ENCODE measurements around the gene BHLHE23. TPM values are rescaled to one million over a fixed set of nuclear protein-coding genes. Genes with fewer than 3 reads are reported as not detected.

Gene BHLHE23
- total RNA-seq, 1 experiment from 2014 or later = not detected

DNA sequence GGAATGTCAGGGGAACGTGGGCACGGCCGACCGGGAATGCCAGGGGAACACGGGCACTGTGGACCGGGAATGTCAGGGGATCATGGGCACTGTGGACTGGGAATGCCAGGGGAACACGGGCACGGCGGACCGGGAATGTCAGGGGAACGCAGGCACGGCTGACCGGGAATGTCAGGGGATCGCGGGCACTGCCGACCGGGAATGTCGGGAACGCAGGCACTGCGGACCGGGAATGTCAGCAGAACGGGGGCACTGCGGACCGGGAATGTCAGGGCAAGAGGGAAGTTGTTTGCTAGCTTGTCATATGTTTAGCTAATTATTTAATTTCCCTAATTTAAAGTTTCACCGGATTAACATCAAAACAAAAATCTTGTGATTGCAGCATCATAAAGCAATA lies 37.4 kb upstream of the BHLHE23 start:
- ATAC-seq = no peak
- ChIA-PET CTCF (no interaction called here), RAD21 (ENCODE audit: low non-redundant PET in 1 of 2, low total read pairs in 2 of 2, uncharacterized antibody in 2 of 2, unreplicated experiment in 2 of 2) (interaction anchor here in 1 of 2 experiments (0.5 kb wide), 1 partner anchor 72 kb away, joined by 5 read pairs; no protein-coding TSS in a partner anchor), POLR2A (no interaction called here)
- Histone ChIP-seq H2AFZ (ENCODE audit: low read depth, low read length, poor library complexity, severe bottlenecking) (no peak overlapping the region), H3K4me3 (replicated peaks in 1 of 2; ENCODE audit: low read depth in 1 of 2, low read length in 2 of 2) (no peak overlapping the region), H4K20me1 (ENCODE audit: insufficient read depth) (no peaks in the 10 kb centered on the region), H3K4me1 (ENCODE audit: control insufficient read depth in 1 of 2, insufficient read depth in 2 of 2, low read length in 2 of 2) (no peaks in the 10 kb centered on the region), H3K36me3 (ENCODE audit: control insufficient read depth in 1 of 2, insufficient read depth in 2 of 2, low read length in 2 of 2) (no peaks in the 10 kb centered on the region), H3K79me2 (ENCODE audit: insufficient read depth, low read length) (no peaks in the 10 kb centered on the region), H3K9me2 (ENCODE audit: insufficient read depth) (no peaks in the 10 kb centered on the region), H3K9ac (ENCODE audit: low read length) (no peak overlapping the region), H3K4me2 (ENCODE audit: low read length) (no peak overlapping the region), H3K27me3 (ENCODE audit: insufficient read depth, low read length) (peaks cover 31% of the 10 kb centered on the region), H3K9me3 (ENCODE audit: control insufficient read depth in 1 of 2, insufficient read depth in 1 of 2, low read depth in 1 of 2, low read length in 2 of 2) (no peaks in the 10 kb centered on the region; a peak in 1 of 4 replicates), H3K27ac (ENCODE audit: low read depth, low read length) (no peak overlapping the region)
- TF ChIP-seq JUND (IDR thresholded peaks at IDR 0.05) (no peak), SIN3A (IDR thresholded peaks at IDR 0.05; ENCODE audit: low read depth) (no peak), SP1 (IDR thresholded peaks at IDR 0.05; ENCODE audit: low read depth) (no peak), CEBPB (IDR thresholded peaks at IDR 0.05; ENCODE audit: low read depth) (no peak), FOSL1 (IDR thresholded peaks at IDR 0.05; ENCODE audit: low read depth) (no peak), EZH2phosphoT487 (IDR thresholded peaks at IDR 0.05; ENCODE audit: borderline replicate concordance) (no peak), TCF7L2 (IDR thresholded peaks at IDR 0.05; ENCODE audit: borderline replicate concordance, extremely low read depth, insufficient read depth, insufficient read length) (no peak), ZNF274 (IDR thresholded peaks at IDR 0.05; ENCODE audit: low read depth, low read length) (no peak), YY1 (IDR thresholded peaks at IDR 0.05; ENCODE audit: extremely low read depth, insufficient replicate concordance, low read depth, low read length) (no peak), POLR2AphosphoS5 (IDR thresholded peaks at IDR 0.05; ENCODE audit: low read depth, low read length) (no peak), EZH2 (IDR thresholded peaks at IDR 0.05) (no peak), POLR2A (IDR thresholded peaks at IDR 0.05; ENCODE audit: borderline replicate concordance, extremely low read depth, insufficient read depth, insufficient read length) (no peak), EGR1 (IDR thresholded peaks at IDR 0.05; ENCODE audit: low read depth) (no peak)
- TF ChIP-seq, protein P1, sequence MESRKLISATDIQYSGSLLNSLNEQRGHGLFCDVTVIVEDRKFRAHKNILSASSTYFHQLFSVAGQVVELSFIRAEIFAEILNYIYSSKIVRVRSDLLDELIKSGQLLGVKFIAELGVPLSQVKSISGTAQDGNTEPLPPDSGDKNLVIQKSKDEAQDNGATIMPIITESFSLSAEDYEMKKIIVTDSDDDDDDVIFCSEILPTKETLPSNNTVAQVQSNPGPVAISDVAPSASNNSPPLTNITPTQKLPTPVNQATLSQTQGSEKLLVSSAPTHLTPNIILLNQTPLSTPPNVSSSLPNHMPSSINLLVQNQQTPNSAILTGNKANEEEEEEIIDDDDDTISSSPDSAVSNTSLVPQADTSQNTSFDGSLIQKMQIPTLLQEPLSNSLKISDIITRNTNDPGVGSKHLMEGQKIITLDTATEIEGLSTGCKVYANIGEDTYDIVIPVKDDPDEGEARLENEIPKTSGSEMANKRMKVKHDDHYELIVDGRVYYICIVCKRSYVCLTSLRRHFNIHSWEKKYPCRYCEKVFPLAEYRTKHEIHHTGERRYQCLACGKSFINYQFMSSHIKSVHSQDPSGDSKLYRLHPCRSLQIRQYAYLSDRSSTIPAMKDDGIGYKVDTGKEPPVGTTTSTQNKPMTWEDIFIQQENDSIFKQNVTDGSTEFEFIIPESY (IDR thresholded peaks at IDR 0.05; ENCODE audit: extremely low read depth, insufficient replicate concordance, low read length) = no peak
- TF ChIP-seq, protein P2, sequence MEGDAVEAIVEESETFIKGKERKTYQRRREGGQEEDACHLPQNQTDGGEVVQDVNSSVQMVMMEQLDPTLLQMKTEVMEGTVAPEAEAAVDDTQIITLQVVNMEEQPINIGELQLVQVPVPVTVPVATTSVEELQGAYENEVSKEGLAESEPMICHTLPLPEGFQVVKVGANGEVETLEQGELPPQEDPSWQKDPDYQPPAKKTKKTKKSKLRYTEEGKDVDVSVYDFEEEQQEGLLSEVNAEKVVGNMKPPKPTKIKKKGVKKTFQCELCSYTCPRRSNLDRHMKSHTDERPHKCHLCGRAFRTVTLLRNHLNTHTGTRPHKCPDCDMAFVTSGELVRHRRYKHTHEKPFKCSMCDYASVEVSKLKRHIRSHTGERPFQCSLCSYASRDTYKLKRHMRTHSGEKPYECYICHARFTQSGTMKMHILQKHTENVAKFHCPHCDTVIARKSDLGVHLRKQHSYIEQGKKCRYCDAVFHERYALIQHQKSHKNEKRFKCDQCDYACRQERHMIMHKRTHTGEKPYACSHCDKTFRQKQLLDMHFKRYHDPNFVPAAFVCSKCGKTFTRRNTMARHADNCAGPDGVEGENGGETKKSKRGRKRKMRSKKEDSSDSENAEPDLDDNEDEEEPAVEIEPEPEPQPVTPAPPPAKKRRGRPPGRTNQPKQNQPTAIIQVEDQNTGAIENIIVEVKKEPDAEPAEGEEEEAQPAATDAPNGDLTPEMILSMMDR (IDR thresholded peaks at IDR 0.05 in 2 of 3, conservative IDR thresholded peaks at IDR 0.05 in 1 of 3; ENCODE audit: borderline replicate concordance in 1 of 3, insufficient read depth in 1 of 3, low read depth in 2 of 3, low read length in 2 of 3) = no peak
- TF ChIP-seq, protein P3, sequence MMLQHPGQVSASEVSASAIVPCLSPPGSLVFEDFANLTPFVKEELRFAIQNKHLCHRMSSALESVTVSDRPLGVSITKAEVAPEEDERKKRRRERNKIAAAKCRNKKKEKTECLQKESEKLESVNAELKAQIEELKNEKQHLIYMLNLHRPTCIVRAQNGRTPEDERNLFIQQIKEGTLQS (IDR thresholded peaks at IDR 0.05) = no peak
- TF ChIP-seq, protein P4, sequence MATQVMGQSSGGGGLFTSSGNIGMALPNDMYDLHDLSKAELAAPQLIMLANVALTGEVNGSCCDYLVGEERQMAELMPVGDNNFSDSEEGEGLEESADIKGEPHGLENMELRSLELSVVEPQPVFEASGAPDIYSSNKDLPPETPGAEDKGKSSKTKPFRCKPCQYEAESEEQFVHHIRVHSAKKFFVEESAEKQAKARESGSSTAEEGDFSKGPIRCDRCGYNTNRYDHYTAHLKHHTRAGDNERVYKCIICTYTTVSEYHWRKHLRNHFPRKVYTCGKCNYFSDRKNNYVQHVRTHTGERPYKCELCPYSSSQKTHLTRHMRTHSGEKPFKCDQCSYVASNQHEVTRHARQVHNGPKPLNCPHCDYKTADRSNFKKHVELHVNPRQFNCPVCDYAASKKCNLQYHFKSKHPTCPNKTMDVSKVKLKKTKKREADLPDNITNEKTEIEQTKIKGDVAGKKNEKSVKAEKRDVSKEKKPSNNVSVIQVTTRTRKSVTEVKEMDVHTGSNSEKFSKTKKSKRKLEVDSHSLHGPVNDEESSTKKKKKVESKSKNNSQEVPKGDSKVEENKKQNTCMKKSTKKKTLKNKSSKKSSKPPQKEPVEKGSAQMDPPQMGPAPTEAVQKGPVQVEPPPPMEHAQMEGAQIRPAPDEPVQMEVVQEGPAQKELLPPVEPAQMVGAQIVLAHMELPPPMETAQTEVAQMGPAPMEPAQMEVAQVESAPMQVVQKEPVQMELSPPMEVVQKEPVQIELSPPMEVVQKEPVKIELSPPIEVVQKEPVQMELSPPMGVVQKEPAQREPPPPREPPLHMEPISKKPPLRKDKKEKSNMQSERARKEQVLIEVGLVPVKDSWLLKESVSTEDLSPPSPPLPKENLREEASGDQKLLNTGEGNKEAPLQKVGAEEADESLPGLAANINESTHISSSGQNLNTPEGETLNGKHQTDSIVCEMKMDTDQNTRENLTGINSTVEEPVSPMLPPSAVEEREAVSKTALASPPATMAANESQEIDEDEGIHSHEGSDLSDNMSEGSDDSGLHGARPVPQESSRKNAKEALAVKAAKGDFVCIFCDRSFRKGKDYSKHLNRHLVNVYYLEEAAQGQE (IDR thresholded peaks at IDR 0.05; ENCODE audit: low read depth) = no peak
- no peak for DNase-seq (ENCODE audit: low read depth, low spot score)
- intact Hi-C loops (cut with micrococcal nuclease) = no loop called here
- BruUV-seq (replicated peaks) = no TSS peak

Measured in HCT116 (cell line).